ENCODE measurements around the gene ATCAY.

Gene ATCAY

GRCh38 chr19:3852614-3853254 lies 27.8 kb upstream of the ATCAY start:
- H3K4me3 ChIP-seq (ENCODE audit: low read depth, low read length), result no peak overlapping the region
- peak; percentile 33 for TF ChIP-seq CTCF (IDR thresholded peaks at IDR 0.05; ENCODE audit: insufficient read depth, low read depth, low read length, missing control alignments)
- DNase-seq (ENCODE audit: low read depth), result peak; percentile 46

- TF ChIP-seq CTCF (IDR thresholded peaks at IDR 0.05; ENCODE audit: insufficient read depth, low read depth, low read length, missing control alignments), result no peak
- peak; percentile 54 for DNase-seq (ENCODE audit: low read depth)
- H3K4me3 ChIP-seq (ENCODE audit: low read depth, low read length), result no peak overlapping the region
Measured at GRCh38 chr19:3855320-3855719, 25.2 kb upstream of the ATCAY start.

- DNase-seq (ENCODE audit: low read depth), result peak; percentile 79
- H3K4me3 ChIP-seq (ENCODE audit: low read depth, low read length), result no peak overlapping the region
- no peak for TF ChIP-seq CTCF (IDR thresholded peaks at IDR 0.05; ENCODE audit: insufficient read depth, low read depth, low read length, missing control alignments)
Measured at GRCh38 chr19:3857449-3858003, 23.0 kb upstream of the ATCAY start.

- no peak for DNase-seq (ENCODE audit: low read depth)
- H3K4me3 ChIP-seq (ENCODE audit: low read depth, low read length), result no peak overlapping the region
- no peak for TF ChIP-seq CTCF (IDR thresholded peaks at IDR 0.05; ENCODE audit: insufficient read depth, low read depth, low read length, missing control alignments)
Measured at GRCh38 chr19:3860499-3860898, 20.0 kb upstream of the ATCAY start.

- H3K4me3 ChIP-seq (ENCODE audit: low read depth, low read length), result no peak overlapping the region
Measured at GRCh38 chr19:3862826-3863500, 17.5 kb upstream of the ATCAY start.

GRCh38 chr19:3863648-3864047 lies 16.8 kb upstream of the ATCAY start:
- no peak overlapping the region for H3K4me3 ChIP-seq (ENCODE audit: low read depth, low read length)
- TF ChIP-seq CTCF (IDR thresholded peaks at IDR 0.05; ENCODE audit: insufficient read depth, low read depth, low read length, missing control alignments), result no peak
- no peak for DNase-seq (ENCODE audit: low read depth)

More at GRCh38 chr19:3862826-3863500, 17.5 kb upstream of the ATCAY start:
- DNase-seq (ENCODE audit: low read depth), result no peak
- no peak for TF ChIP-seq CTCF (IDR thresholded peaks at IDR 0.05; ENCODE audit: insufficient read depth, low read depth, low read length, missing control alignments)

Measured in GM12865 (cell line).